Liver (tissue), 3 donors: ENCODE measurements around the gene RALGPS2.

Experiments used
- GABPA ChIP-seq, 2 donors: IDR thresholded peaks in 1 of 2; conservative IDR thresholded peaks in 1 of 2; 2 replicates each; pipeline ENCODE4 v1.6.1; 2016; ENCODE audit warnings: antibody characterized with exemption in 2 of 2, mild to moderate bottlenecking in 1 of 2, moderate library complexity in 1 of 2
- HNF4A ChIP-seq, 2 donors: conservative IDR thresholded peaks; 2 replicates each; pipeline ENCODE4 v1.6.1; 2016; ENCODE audit warnings: antibody characterized with exemption in 2 of 2, mild to moderate bottlenecking in 2 of 2
- RAD21 ChIP-seq, 2 donors: IDR thresholded peaks; 2 replicates each; pipeline ENCODE4 v1.6.1; 2016; ENCODE audit warnings: antibody characterized with exemption in 2 of 2, mild to moderate bottlenecking in 2 of 2
- TAF1 ChIP-seq: conservative IDR thresholded peaks from 2 replicates; pipeline ENCODE4 v1.6.1; 2016; ENCODE audit warnings: antibody characterized with exemption, mild to moderate bottlenecking
- YY1 ChIP-seq: IDR thresholded peaks from 2 replicates; pipeline ENCODE4 v1.6.1; 2016; ENCODE audit warnings: antibody characterized with exemption, mild to moderate bottlenecking
- TF ChIP-seq, protein P1 (sequence below): IDR thresholded peaks from 2 replicates; pipeline ENCODE4 v1.6.1; 2016; ENCODE audit warnings: antibody characterized with exemption, mild to moderate bottlenecking
- TF ChIP-seq, protein P2 (sequence below): fragments of 150-350 bp; IDR thresholded peaks from 2 replicates; pipeline ENCODE4 v1.5.1; 2017; ENCODE audit warnings: improper control_type of control experiment, low read depth, low read length; ENCODE audit not compliant: missing input control
- donor health status: healthy.
- donor health status: healthy.

DNA sequence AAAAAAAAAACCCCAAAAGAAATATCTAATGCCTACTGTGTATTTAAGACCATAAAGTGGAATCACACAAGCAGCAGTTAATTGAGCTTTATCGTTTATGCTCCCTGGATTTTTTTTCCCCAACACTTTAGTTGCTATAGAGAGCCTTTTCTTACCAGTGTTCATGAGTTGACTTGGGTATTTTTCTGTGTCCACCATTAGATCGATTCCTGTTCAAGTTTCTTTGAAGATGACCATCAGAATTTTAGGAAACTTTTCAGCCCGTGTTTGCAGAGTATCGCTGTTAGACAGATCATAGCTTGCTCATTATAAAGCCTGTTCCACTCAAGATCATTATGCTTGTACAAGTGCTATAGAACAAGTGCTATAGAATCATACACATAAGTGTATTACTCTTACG lies 1.5 kb downstream of the RALGPS2 start:
- TF ChIP-seq, protein P1, sequence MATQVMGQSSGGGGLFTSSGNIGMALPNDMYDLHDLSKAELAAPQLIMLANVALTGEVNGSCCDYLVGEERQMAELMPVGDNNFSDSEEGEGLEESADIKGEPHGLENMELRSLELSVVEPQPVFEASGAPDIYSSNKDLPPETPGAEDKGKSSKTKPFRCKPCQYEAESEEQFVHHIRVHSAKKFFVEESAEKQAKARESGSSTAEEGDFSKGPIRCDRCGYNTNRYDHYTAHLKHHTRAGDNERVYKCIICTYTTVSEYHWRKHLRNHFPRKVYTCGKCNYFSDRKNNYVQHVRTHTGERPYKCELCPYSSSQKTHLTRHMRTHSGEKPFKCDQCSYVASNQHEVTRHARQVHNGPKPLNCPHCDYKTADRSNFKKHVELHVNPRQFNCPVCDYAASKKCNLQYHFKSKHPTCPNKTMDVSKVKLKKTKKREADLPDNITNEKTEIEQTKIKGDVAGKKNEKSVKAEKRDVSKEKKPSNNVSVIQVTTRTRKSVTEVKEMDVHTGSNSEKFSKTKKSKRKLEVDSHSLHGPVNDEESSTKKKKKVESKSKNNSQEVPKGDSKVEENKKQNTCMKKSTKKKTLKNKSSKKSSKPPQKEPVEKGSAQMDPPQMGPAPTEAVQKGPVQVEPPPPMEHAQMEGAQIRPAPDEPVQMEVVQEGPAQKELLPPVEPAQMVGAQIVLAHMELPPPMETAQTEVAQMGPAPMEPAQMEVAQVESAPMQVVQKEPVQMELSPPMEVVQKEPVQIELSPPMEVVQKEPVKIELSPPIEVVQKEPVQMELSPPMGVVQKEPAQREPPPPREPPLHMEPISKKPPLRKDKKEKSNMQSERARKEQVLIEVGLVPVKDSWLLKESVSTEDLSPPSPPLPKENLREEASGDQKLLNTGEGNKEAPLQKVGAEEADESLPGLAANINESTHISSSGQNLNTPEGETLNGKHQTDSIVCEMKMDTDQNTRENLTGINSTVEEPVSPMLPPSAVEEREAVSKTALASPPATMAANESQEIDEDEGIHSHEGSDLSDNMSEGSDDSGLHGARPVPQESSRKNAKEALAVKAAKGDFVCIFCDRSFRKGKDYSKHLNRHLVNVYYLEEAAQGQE = no peak
- TF ChIP-seq GABPA (IDR thresholded peaks at IDR 0.05 in 1 of 2, conservative IDR thresholded peaks at IDR 0.05 in 1 of 2) (no peak), YY1 (peak; percentile 80), TAF1 (no peak), RAD21 (IDR thresholded peaks at IDR 0.05) (no peak), HNF4A (conservative IDR thresholded peaks at IDR 0.05) (no peak)
- TF ChIP-seq, protein P2, sequence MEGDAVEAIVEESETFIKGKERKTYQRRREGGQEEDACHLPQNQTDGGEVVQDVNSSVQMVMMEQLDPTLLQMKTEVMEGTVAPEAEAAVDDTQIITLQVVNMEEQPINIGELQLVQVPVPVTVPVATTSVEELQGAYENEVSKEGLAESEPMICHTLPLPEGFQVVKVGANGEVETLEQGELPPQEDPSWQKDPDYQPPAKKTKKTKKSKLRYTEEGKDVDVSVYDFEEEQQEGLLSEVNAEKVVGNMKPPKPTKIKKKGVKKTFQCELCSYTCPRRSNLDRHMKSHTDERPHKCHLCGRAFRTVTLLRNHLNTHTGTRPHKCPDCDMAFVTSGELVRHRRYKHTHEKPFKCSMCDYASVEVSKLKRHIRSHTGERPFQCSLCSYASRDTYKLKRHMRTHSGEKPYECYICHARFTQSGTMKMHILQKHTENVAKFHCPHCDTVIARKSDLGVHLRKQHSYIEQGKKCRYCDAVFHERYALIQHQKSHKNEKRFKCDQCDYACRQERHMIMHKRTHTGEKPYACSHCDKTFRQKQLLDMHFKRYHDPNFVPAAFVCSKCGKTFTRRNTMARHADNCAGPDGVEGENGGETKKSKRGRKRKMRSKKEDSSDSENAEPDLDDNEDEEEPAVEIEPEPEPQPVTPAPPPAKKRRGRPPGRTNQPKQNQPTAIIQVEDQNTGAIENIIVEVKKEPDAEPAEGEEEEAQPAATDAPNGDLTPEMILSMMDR = no peak
